GM12891 (cell line): ENCODE data around the gene OR13C2.

Experiments
- PAX5 ChIP-seq: IDR thresholded peaks from 2 replicates; pipeline ENCODE4 v1.6.1; 2011; ENCODE audit warnings: low read length, moderate library complexity, mild to moderate bottlenecking; ENCODE audit not compliant: insufficient read depth, severe bottlenecking
- POLR2A ChIP-seq: IDR thresholded peaks from 2 replicates; pipeline ENCODE4 v1.6.1; 2011; ENCODE audit warnings: low read depth, low read length, control low read depth
- TAF1 ChIP-seq: IDR thresholded peaks from 2 replicates; pipeline ENCODE4 v1.6.1; 2011; ENCODE audit warnings: low read depth, low read length, control low read depth

DNA sequence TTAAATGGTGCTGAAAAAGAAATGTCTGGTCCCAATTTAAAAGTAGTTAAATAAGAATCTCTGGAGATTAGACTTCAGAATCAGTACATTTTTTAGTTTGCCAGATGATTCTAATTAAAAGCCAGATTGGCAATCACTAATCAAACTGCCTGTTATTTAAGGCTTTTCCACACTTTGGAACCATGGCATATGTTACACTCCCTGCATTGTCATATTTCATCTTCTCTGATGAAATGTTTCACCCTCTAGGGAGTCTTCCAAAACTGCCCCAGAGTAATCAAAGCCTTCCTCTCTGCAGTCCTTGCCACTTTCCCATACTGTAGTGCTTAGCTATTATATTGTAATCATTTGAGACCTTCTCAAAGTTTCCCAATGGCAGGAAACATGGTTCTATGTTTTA lies 30.0 kb upstream of the OR13C2 start:
- TF ChIP-seq POLR2A, result no peak
- TF ChIP-seq PAX5, result no peak
- TF ChIP-seq TAF1, result no peak
